ENCODE data around the gene AXDND1. TPM values are rescaled to one million over a fixed set of nuclear protein-coding genes. Genes with fewer than 3 reads are reported as not detected.
"Not testable (repeated sequence)": the region's sequence is repeated elsewhere in the genome, so short reads cannot be mapped to it uniquely, and the experiment has no call there.

Gene AXDND1
- total RNA-seq, 2 donors from 2014 or later, result not detected

- H3K27me3 ChIP-seq, result no peaks in the 10 kb centered on the region
- no peak overlapping the region for H3K4me3 ChIP-seq
- H3K4me1 ChIP-seq, result peaks cover 0 to 8% of the 10 kb centered on the region in 2 donors
- no peaks in the 10 kb centered on the region for H3K9me3 ChIP-seq
- no peak for DNase-seq (ENCODE audit: low spot score)
- H3K27ac ChIP-seq, result no peak overlapping the region
- no peak for TF ChIP-seq CTCF (IDR thresholded peaks at IDR 0.05)
- peaks cover 11% of the 10 kb centered on the region for H3K36me3 ChIP-seq
Observed at GRCh38 chr1:179351281-179351680, 14.5 kb upstream of the AXDND1 start.

- peaks cover 11% of the 10 kb centered on the region for H3K36me3 ChIP-seq
Observed at GRCh38 chr1:179352236-179352635, 13.5 kb upstream of the AXDND1 start.

GRCh38 chr1:179353546-179353945 lies 12.2 kb upstream of the AXDND1 start:
- Histone ChIP-seq H3K4me3 (no peak overlapping the region), H3K27me3 (no peaks in the 10 kb centered on the region), H3K9me3 (no peaks in the 10 kb centered on the region), H3K27ac (peak overlapping the region in 1 of 2 donors; percentile 43), H3K4me1 (peaks cover 0 to 8% of the 10 kb centered on the region in 2 donors), H3K36me3 (peaks cover 11% of the 10 kb centered on the region)
- TF ChIP-seq CTCF (IDR thresholded peaks at IDR 0.05), result no peak
- DNase-seq (ENCODE audit: low spot score), result peak; percentile 70

More at GRCh38 chr1:179352236-179352635, 13.5 kb upstream of the AXDND1 start:
- H3K27ac ChIP-seq, result no peak overlapping the region
- H3K27me3 ChIP-seq, result no peaks in the 10 kb centered on the region
- H3K4me1 ChIP-seq, result peaks cover 0 to 8% of the 10 kb centered on the region in 2 donors
- no peaks in the 10 kb centered on the region for H3K9me3 ChIP-seq
- no peak overlapping the region for H3K4me3 ChIP-seq
- no peak for DNase-seq (ENCODE audit: low spot score)
- TF ChIP-seq CTCF (IDR thresholded peaks at IDR 0.05), result no peak

- not testable (repeated sequence) for DNase-seq (ENCODE audit: low spot score); H3K9me3 ChIP-seq; H3K27me3 ChIP-seq; H3K36me3 ChIP-seq; H3K27ac ChIP-seq; H3K4me1 ChIP-seq; H3K4me3 ChIP-seq
Observed at GRCh38 chr1:179361631-179362030, 4.1 kb upstream of the AXDND1 start.

- TF ChIP-seq CTCF (IDR thresholded peaks at IDR 0.05), result no peak
- Histone ChIP-seq H3K9me3 (no peaks in the 10 kb centered on the region), H3K4me3 (peak overlapping the region; percentile 61 to 63), H3K27me3 (no peaks in the 10 kb centered on the region), H3K4me1 (no peaks in the 10 kb centered on the region), H3K36me3 (no peaks in the 10 kb centered on the region), H3K27ac (peak overlapping the region; percentile 81 to 86)
- DNase-seq (ENCODE audit: low spot score), result no peak
Observed at GRCh38 chr1:179366093-179366800, 476 bp downstream of the AXDND1 start.

- peak; percentile 52 to 79 for TF ChIP-seq CTCF (IDR thresholded peaks at IDR 0.05)
- H3K27ac ChIP-seq, result no peak overlapping the region
- DNase-seq (ENCODE audit: low spot score), result no peak
Observed at GRCh38 chr1:179369751-179370341, 4.1 kb downstream of the AXDND1 start.

More at GRCh38 chr1:179369751-179370341, 4.1 kb downstream of the AXDND1 start:
- Histone ChIP-seq H3K4me1 (no peaks in the 10 kb centered on the region), H3K9me3 (no peaks in the 10 kb centered on the region), H3K4me3 (no peak overlapping the region), H3K36me3 (no peaks in the 10 kb centered on the region), H3K27me3 (no peaks in the 10 kb centered on the region)

All from right atrium auricular region (tissue), 2 donors.